NCI-H524 (cell line): ENCODE results near the gene SNAI3.

ENCODE experiments used
- DNase-seq, 2 experiments: peaks; one replicate each; lab custom pipeline; 2025; lab: John Stamatoyannopoulos, UW

The SNAI3 gene

DNA sequence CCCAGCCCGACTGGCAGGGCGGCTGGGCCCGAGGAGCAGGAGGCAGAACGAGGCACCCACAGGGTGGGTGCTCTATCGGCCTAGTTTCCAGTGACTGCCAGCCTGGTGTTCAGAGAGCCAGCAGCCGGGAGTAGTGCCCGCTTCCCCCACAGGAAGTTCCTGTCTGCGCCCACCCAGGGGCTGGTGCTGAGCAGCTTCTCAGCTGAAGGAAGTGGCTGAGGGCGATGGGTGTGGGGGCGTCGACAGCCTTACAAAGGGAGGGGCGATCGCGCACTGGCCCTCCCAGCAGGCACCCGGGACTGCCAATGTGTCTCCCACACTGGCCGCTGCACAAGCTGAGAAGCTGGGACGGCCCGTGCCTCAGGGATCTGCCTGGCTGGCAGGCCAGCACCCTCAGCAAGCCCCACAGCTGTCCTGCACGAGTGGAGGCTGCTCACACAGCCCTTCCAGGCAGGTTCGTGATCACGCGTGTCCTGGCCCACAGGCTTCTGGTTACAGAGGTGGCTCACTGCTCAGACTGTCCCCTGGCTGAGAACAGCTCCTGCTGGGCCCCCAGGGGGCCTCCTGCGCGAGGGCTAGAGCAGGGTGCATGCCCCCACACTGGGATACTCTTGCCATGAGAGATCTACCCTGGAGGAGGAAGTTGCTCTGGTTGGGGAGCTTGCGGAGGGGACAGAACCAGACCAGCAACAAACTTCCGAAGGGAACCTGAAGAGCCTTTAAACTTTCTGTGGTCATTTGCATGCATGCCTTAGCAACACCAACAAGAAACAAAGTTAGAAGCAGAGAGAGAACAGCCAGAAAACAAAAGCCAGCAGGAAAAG lies 17.4 kb upstream of the SNAI3 start:
- DNase-seq, result no peak

DNA sequence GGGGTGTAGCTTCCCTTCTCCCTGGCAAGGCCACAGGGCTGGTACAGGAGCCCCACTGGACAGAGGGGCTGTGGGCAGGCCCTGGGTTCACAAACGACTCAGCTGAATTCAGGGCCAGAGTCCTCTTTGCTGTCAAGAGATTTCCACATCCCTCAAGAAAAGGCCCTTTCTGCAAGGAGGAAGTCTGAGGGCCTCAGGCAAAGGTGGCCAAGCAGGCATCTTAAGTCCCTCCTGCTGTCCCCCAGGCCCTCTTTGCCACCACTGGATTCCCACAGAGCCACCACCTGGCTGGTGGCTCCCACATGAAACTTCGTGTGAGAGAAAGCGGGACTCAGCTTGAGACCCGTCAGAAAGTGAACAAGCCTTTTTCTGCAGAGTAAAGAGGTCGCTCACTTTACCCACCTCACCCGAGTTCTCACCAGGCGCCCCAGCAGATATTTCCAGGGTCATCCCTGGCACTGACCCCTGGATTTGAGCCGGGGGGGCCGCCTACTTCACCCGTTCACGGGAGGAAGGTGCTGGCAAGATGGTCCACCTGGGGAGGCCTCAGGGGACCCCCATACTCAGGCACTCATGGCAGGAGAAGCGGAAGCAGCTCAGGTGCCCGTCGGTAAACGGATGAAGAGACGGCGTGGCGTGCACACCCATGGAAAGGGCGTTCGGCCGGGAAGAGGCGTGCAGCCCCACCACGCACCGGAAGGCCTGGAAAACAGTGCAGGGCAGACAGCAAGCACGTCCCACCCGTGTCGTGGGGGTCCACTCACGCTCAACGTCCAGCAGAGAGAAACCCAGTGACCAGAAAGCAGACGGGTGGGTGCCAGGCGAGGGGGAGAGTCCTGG lies 16.3 kb upstream of the SNAI3 start:
- DNase-seq, result no peak

DNA sequence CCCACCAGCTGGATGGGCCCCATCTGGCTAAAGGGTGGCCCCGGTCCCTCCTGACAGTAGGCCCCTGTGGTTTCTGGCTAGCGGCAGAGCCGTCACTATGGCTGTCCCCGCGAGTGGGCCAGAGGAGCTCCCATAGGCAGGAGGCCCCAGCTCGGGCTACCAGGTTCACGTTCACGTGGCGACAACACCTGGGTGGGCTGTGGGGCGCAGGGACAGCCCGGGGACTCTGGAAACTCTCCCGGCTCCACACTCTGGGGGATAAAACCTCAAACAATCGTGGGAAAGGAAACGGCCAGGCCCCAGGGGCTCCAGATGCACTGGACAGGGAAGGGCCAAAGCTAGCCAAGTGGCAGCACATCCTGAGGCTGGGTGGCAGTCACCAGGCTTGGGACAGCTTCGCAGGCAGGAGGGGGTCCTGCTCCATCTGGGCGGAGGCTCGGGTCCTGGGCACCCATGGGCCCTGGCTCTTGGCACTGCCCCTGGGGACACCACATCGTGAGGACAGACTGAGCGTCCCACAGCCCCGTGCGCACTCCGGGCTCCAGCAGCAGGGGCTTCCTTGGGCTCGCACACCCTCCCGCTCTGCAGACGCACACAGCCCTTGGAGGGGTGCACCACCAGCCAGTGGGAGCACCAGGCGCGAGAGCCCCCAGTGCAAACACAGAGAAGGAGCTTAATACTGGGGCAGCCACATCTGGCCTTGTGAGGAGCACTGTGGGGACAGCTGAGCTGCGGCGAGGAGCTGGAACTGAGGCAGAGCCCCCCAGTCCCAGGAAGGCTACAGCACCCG lies 15.5 kb upstream of the SNAI3 start:
- no peak for DNase-seq

DNA sequence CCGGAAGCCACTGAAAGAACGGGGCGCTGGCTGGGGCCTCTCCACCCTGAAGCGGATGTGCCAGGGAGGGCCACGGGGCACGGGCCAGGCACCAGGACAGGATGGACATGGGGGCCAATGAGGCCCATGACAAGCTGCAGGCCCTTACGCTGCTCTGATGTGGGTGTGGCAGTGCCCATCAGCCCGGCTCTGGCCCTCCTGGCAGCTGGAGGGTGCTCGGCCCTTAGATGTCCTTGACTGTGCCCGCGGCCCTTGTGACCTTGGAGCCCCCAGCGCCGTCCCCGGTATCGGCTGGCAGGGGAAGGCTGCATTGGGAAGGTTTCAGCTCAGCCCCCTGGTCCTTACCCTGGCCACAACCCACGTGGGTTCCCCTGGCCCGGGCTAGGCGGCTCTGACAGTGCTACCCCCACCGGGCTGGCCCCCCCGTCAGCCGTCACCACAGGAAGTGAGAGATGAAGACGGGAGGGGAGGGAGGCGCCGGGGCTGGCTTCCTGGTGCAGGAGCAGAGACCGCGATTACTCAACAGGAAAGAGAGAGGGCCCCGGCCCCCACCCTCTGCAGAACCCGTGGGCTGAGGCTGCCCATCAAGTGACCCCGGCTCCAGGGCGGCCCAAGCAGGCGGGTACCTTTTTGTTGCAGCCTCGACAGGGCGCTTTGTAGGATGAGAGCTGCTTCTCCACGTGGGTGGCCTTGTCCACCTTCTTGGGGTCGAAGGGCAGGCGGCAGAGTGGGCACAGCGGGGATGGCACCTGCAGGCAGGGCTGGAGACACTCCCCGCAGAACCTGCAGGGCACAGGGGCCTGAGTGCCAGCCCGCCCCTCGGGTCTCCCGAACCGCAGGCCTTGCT lies 14.6 kb upstream of the SNAI3 start:
- DNase-seq, result no peak

DNA sequence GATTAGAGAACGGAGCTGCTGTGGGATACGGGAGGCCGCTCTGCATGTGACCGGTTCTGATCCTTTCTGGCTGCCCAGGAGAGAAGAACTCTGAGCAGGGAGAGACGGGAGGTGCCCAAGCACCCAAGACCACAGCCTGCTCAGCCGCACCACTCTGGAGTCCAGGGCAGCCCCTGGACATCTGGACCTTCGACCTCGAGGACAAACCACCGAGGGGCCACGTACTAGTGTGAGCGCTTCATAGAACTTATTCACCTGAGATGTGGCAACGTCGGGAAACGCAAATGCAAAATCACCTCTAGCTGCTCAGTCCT lies 14.0 kb upstream of the SNAI3 start:
- DNase-seq, result no peak

DNA sequence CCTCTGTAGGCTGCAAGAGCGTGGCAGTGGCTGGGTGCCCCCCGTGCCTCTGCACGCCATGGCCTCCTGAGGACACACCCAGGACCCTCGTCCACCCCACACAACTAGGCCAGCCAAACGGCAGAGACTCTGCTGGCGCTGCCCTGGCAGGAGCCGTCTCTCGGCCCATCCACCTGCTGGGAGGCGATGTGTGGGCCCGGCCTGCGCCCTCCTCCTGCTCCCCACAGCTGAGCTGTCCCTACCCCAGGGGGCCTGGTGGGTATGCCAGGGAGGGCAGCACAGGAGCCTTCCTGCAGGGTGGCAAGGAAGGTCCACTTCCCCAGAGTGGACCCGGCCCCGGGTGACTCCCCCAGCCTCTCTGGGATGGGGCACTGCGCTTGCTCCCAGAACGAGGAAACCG lies 12.9 kb upstream of the SNAI3 start:
- DNase-seq, result no peak

DNA sequence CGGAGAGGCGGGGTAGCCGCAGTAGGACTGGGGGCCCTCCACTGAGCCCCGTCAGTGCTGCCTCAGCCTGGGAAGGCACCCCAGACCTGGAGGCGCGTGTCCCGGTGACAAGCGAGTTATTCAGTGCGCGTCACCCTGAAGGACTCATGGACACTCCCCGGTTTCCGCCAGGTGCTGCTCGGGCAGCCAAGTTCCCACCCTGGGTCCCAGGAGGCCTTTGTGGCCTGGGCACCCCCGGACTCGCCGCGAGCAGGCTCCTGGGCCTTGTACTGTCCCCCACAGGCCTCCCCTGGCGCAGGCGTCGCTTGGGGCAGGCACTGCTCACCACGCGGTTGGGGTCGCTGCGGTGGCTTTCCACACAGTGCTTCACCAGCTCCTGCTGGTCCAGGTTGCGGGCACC lies 12.3 kb upstream of the SNAI3 start:
- DNase-seq, result no peak

DNA sequence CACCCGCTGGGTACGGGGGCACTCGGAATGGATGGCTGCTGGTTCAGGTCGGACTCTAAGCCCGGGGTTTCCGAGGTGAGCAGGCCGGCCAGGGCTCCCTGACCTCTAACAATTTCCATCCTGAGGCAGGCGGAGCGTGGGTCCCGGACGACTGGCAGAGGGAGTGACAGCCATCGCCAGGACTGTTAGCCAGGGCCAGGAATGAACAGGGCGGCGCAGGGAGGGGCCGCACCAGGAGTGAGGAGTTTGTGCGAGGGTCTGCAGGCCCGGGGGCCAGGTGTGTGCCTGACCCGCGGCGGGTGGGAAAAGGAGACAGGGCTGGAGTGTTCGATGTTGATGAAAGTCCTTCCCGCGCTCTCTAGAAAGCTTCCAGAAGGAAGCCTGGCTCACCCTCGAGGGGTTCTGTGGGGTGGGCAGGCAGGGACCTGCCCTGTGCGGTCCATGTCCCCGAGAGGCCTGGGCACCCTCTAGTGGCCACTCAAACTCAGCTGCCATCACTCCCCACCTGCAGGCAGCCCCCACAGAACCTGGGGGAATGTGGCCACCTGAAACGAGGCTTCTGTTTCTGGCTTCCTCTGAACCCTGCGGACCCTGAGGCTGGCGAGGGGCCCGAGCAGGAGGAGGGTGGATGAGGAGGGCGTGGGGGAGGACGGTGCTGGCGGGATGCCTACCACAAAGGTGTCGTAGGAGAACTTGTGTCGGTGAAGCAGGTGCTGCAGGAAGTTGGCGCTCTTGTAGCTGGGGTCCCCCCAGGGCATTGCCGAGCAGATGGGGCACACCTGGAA lies 11.7 kb upstream of the SNAI3 start:
- no peak for DNase-seq

DNA sequence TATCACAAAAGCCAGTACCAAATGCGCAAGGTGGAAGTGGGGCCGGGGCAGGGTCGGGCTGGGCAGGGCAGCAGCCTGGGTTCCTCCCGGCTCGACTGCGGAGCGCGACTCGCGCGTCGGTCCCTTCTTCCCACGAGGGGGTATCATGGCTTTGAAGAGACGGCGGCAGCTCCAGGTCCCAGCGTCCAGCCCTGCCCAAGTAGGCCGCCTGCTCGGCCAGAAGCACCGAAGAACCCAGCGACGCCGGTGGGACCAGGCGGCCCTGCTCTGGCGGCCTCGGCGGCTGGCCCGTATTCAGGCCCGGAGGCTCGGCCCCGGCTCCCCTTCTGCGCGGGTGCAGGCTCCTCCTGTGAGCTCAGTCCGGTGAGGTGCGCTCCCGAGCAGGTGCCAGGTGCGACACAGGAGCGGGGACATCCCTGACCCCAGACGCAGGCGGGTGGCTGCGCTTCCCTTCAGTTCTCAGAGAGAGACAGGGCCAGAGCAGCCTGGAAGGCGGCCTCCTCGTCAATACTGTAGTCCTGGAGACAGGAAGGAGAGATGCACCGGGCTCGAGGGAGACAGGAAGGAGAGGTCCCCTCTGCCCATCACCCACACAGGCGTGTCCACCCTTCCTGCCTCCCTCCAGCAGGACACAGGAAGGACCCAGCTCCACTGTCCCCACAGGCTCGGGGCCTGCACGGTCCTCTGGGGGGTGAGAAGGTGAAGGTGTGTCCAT lies 11.0 kb upstream of the SNAI3 start:
- no peak for DNase-seq

DNA sequence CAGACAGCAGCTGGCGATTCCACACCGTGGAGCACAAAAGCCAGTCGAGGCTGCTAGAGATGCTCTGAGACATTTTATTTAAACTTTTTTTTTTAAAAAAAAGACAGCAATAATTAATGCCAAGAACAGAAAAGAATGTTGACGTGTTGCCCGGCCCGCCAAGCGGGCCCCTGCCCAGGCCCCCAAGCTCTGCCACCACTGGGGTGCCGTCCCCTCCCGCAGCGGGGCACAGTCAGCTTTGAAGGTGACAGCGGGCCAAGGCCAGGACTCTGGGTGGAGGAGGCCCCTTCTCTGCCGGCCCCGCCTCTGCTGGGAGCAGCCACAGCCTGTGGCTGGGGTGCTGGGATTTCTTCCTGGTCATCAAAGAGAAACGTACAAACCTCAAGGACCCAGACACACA lies 10.1 kb upstream of the SNAI3 start:
- DNase-seq, result no peak

DNA sequence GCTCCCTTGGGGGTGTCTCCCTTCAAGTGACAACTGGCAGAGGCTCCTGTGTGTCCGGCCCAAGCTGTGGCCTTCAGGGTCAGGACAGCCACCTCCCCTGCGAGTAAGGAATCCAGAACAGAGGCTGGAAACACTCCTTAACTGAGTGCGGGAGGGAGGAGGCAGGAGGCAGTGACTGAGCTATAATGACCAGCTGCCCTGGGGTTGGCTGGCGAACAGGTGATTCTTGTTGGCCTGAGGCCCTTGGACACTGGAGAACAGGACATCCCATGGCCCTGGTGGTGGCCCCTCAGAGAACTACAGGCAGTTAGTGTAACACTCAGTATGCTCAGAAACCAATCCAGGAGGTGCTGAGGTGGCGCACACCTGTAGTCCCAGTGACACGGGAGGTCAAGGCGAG lies 9.4 kb upstream of the SNAI3 start:
- DNase-seq, result no peak

DNA sequence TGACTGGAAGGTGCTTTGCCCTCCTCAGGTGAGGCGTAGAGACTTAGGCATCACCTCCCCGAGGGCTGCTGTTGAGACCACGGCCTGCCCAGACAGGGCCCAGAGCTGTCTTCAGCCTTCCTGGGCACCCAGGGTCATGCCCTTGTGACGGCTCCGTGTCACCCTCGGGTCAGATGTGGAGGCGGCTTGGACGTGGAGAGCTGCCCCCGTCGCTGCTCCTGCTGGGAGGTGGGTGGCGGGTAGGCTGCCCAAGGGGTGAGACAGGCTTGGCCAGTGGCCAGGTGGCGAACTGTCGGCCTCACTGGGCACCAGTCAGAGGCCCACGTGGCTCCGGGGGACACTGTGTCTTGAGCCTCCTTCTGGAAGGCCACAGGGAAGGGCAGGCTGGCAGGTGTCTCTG lies 8.9 kb upstream of the SNAI3 start:
- DNase-seq, result no peak

DNA sequence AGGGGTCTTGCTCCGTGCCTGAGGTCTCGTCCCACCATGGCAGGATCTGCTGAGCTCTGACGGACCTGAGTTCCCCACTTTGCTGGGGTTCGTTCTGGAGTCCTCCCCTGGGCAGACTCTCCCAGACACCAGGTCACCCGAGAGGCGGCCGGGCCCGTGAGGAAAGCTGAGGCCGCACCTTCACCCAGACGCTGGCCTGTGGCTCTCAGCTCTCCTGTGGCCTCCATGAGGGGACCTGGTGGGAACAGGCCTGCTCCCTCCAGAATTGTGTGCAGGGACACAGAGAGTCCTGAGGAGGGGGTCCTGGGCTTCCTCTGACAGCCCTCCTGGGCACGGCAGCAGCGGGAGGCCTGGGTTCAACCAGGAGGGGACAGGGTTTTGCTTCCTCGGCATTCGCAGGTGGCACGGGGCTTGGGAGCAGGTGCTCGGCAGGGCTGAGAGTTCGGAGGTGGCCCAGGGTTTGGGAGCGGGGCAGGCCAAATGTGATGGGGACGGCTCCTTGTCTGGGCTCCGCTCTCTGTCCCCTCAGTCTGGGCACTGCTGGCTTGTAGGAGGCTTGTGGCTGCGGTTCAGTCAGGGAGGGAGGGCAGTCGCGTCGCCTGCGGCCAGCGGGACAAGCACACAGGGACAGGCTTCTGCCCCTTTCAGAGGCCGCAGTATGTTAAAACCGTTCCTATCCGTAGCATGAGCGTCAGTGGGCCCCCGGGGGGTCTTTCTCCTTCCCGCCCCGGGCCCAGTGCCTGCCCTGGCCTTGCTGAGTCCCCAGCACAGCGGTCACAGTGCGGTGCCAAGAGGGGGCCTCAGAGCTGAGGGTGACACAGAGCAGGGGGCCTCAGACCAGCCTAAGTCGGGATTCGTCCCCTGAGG lies 8.1 kb upstream of the SNAI3 start:
- no peak for DNase-seq

DNA sequence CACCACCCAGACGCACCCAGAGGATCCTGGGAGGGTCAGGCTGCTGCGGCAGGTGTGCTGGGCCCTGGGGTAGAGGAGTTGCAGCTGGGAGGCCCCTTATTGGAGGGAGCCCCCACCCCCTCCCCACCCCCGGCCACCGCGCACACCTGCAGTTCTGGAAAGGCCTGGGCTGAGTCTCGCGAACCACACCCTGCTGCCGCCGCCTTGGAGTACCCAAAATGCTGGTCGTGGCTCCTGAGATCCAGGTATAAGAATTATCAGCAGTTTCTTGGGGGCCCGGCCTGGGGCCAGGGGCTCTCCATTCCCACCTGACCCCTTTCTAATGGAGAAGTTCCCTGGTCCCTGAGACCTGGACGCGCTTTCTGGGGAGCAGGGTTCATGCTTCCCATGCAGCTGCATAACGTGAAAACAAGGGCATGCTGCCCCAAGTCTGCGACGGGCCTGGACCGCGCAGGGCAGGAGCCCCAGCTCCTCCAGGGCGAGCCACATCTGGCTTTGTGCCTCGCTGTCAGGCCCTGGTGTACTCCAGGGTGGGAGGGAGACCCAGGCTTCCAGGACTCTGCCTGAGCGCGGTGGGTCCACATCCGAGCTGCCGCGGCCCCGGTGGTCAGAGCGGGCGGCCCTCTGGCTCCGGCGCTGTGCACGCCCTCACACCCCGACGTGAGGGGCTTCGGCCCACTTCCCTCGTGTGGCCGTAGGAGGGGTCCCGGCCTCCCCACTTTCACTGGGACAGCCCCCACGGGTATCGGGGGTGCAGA lies 7.3 kb upstream of the SNAI3 start:
- DNase-seq, result no peak

DNA sequence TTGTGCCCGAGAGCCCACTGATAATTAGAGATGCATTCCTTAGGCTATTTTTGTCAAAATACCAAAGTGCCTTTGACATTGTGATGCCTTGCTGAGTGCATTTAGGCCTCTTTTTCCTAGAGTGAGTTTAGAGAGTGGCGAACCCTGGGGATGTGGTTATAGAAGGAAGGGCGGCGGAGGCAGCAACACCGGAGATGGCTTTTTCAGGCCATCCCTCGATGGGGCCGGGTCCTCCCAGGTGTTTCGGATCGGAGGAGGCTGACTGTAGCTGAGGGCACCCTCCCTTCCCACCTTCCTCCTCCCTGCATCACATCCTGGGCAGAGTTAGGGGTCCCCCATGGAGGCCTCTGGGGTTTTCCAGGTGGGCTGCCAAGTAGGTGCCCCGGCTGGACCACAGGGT lies 6.6 kb upstream of the SNAI3 start:
- DNase-seq, result no peak

DNA sequence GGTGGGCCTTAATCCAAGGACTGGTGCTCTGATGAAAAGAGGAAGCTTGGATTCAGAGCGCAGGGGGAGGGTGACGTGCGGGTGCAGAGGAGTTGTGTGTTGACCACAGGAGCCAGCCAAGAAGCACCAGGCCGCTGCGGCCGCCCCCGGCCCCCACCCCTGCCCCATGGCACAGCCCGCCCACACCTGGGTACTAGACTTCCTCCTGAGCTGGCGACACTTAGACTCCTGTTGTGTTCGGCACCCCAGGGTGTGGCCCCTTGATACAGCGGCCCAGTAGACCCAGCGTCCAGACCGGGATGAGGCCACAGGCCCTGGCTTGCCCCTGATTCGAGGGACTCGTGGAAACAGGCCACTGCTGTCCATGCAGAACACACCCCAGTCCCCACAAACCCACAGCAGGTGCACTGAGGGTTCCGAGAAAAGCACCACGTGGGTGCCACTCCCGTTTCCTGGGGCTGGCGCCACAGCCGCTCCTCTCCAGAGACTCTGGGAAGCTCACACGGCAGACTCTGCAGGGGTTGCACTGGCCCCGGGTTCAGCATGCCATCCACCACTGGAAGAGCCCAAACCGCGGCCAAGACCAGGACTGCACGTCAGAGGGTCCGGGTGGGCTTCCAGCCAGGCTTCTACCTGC lies 5.7 kb upstream of the SNAI3 start:
- DNase-seq, result no peak

DNA sequence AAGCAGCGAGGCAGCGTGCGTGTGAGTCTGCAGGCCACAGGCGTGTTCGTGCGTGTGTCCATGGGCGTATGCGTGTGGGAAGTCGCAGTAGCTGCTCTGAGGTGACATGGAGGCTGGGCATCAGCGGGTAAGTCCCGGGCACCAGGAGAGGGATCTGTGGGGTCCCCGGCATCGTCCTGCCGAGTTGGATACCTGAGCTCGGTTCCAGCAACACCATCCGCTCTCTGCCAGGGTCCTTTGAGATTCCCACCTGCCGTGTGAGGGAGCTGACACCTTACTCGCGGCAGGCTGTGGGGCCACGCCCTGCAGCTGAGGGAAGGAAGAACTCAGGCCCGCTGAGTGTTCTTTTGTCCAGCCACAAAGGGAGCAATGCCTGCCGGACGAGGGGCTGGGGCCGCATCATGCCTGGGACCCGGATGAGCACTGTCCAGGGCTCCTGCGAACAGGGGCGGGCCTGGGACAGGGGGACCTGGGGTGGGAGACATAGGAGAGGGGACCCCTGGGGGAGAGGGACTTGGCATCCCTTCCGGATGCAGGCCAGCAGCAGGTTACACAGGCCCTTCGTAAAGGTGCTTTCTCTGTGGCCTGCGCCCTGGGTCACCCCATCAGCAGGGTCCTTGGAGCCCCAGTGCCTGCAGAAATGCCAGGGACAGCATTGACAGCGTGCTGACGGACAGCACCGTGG lies 5.0 kb upstream of the SNAI3 start:
- no peak for DNase-seq
